ENCODE measurements around the gene KMT2C. TPM values are rescaled to one million over a fixed set of nuclear protein-coding genes. Genes with fewer than 3 reads are reported as not detected.
A peak's percentile ranks its signal among the peaks of the same experiment; 100 is the strongest.

The KMT2C gene
- total and polyA plus RNA-seq, 2 of the 13 experiments (the other 11 are each of a cell fraction or from before 2014, with no cell fraction given) = 7.1 to 14.4 TPM

GRCh38 chr7:152464312-152465118, 28.7 kb upstream of the KMT2C start (continued):
- TF ChIP-seq ZNF773 (CRISPR knock-in tag; IDR thresholded peaks at IDR 0.05; ENCODE audit: borderline replicate concordance) (peak; percentile 64; the same call in 1 of the 2 replicates), ZNF740 (CRISPR knock-in tag; IDR thresholded peaks at IDR 0.05) (no peak; the same call in 1 of the 2 replicates), KDM5A (IDR thresholded peaks at IDR 0.05; ENCODE audit: borderline replicate concordance, low read length) (peak; percentile 53; the same call in 1 of the 2 replicates), ZIK1 (CRISPR knock-in tag; IDR thresholded peaks at IDR 0.05; ENCODE audit: borderline replicate concordance, low read depth) (peak; percentile 84; the same call in 1 of the 2 replicates), RAD21 (CRISPR knock-in tag; IDR thresholded peaks at IDR 0.05) (peak; percentile 15; the same call in 1 of the 2 replicates), AHDC1 (CRISPR knock-in tag; IDR thresholded peaks at IDR 0.05; ENCODE audit: borderline replicate concordance) (peak; percentile 32; the same call in 1 of the 2 replicates), ARID5B (CRISPR knock-in tag; IDR thresholded peaks at IDR 0.05) (no peak; the same call in 1 of the 2 replicates), ZFY (CRISPR knock-in tag; IDR thresholded peaks at IDR 0.05) (peak; percentile 82), ZNF598 (CRISPR knock-in tag; IDR thresholded peaks at IDR 0.05; ENCODE audit: borderline replicate concordance) (no peak), HNRNPH1 (optimal IDR thresholded peaks at IDR 0.05; ENCODE audit: low read depth, low read length) (peak; percentile 34), ZNF749 (CRISPR knock-in tag; IDR thresholded peaks at IDR 0.05; ENCODE audit: borderline replicate concordance) (no peak; the same call in 1 of the 2 replicates), PBX3 (CRISPR knock-in tag; IDR thresholded peaks at IDR 0.05; ENCODE audit: borderline replicate concordance) (no peak), PRPF4 (IDR thresholded peaks at IDR 0.05; ENCODE audit: low read depth, low read length, poor library complexity, severe bottlenecking) (no peak), ZNF414 (CRISPR knock-in tag; IDR thresholded peaks at IDR 0.05) (peak; percentile 24; the same call in 1 of the 2 replicates), TOPORS (CRISPR knock-in tag; IDR thresholded peaks at IDR 0.05) (no peak), KDM3A (CRISPR knock-in tag; IDR thresholded peaks at IDR 0.05; ENCODE audit: low read depth) (no peak)
